B cell (primary cell): ENCODE data around the gene GPR137C. TPM values are rescaled to one million over a fixed set of nuclear protein-coding genes. Genes with fewer than 3 reads are reported as not detected.

Source experiments
- ATAC-seq: fragments of 200-7000 bp; cut with Tn5 transposase; one replicate; pipeline ENCODE4 v1.10.0; 2021; ENCODE audit warnings: low read depth, mild to moderate bottlenecking, moderate number of reproducible peaks, moderate library complexity
- CTCF ChIA-PET: fragments of 350-600 bp; sonication (Branson Sonifier 250); formaldehyde crosslinking; loops from one replicate; lab custom pipeline; 2021; ENCODE audit warnings: antibody characterized with exemption, inconsistent platforms; lab: Charles Lee
- POLR2A ChIA-PET: fragments of 350-600 bp; sonication (Branson Sonifier 250); formaldehyde crosslinking; loops from one replicate; lab custom pipeline; 2021; ENCODE audit warnings: antibody characterized with exemption; lab: Charles Lee
- DNase-seq: peaks from one replicate; pipeline ENCODE4 v3.0.0; 2013
- H2AFZ ChIP-seq: 2 replicates; pipeline ENCODE4 v1.6.1; 2012; ENCODE audit warnings: mild to moderate bottlenecking, low read depth, low read length; ENCODE audit not compliant: insufficient read depth, poor library complexity, severe bottlenecking
- H3K27ac ChIP-seq, 2 donors: 1 replicate in 1 of 2; 2 replicates in 1 of 2; pipeline ENCODE4 v1.5.1; 2012 to 2013; ENCODE audit warnings: low read length in 2 of 2, mild to moderate bottlenecking in 2 of 2, moderate library complexity in 1 of 2
- H3K27me3 ChIP-seq, 4 experiments: fragments of 200-600 bp in 1 of 4; sonication (generic) in 1 of 4; replicated peaks in 1 of 4; 1 replicate in 2 of 4; 2 replicates in 2 of 4; pipeline versions ENCODE4 v1.6.1 to v1.7.0; 2013 to 2016; ENCODE audit warnings: low read length in 3 of 4, mild to moderate bottlenecking in 2 of 4, mixed read lengths in 1 of 4, moderate library complexity in 1 of 4; ENCODE audit not compliant: insufficient read depth in 4 of 4, control insufficient read depth in 3 of 4; ENCODE audit errors: control extremely low read depth in 1 of 4
- H3K36me3 ChIP-seq, 2 experiments: replicated peaks in 1 of 2; 1 replicate in 1 of 2; 2 replicates in 1 of 2; pipeline versions ENCODE4 v1.6.1 to v1.7.1; 2013; ENCODE audit warnings: low read length in 1 of 2; ENCODE audit not compliant: insufficient read depth in 2 of 2, control insufficient read depth in 1 of 2; ENCODE audit errors: control extremely low read depth in 1 of 2, extremely low read depth in 1 of 2
- H3K4me1 ChIP-seq, 2 donors: fragments of 200-600 bp in 1 of 2; sonication (generic) in 1 of 2; 1 replicate in 1 of 2; 2 replicates in 1 of 2; pipeline versions ENCODE4 v1.5.1 to v1.6.1; 2013 to 2017; ENCODE audit warnings: low read length in 2 of 2; ENCODE audit not compliant: control insufficient read depth in 2 of 2, insufficient read depth in 2 of 2
- H3K4me2 ChIP-seq: replicated peaks from 2 replicates; pipeline ENCODE3; 2012; ENCODE audit warnings: mild to moderate bottlenecking, low read depth, low read length; ENCODE audit not compliant: poor library complexity, severe bottlenecking
- H3K4me3 ChIP-seq, 5 experiments: fragments of 200-600 bp in 1 of 5; sonication (generic) in 1 of 5; 1 replicate in 3 of 5; 2 replicates in 2 of 5; pipeline versions ENCODE4 v1.5.1 to v1.7.0; 2011 to 2016; ENCODE audit warnings: low read length in 4 of 5, mild to moderate bottlenecking in 4 of 5, low read depth in 2 of 5, control low read depth in 1 of 5, moderate library complexity in 1 of 5; ENCODE audit not compliant: insufficient read depth in 1 of 5; ENCODE audit errors: control extremely low read depth in 1 of 5, extremely low read depth in 1 of 5
- H3K79me2 ChIP-seq: fragments of 200-600 bp; sonication (generic); one replicate; pipeline ENCODE4 v1.6.0; 2016; ENCODE audit warnings: low read length; ENCODE audit not compliant: control insufficient read depth, insufficient read depth
- H3K9ac ChIP-seq: fragments of 200-600 bp; sonication (generic); 2 replicates; pipeline ENCODE4 v1.6.1; 2017; ENCODE audit warnings: mild to moderate bottlenecking, low read length, moderate library complexity
- H3K9me3 ChIP-seq, 3 donors: one replicate each; pipeline versions ENCODE4 v1.6.1 to v1.7.1; 2013; ENCODE audit warnings: low read length in 2 of 3; ENCODE audit not compliant: control insufficient read depth in 2 of 3, insufficient read depth in 1 of 3; ENCODE audit errors: control extremely low read depth in 1 of 3
- H4K20me1 ChIP-seq: 2 replicates; pipeline ENCODE4 v1.6.0; 2012; ENCODE audit warnings: mild to moderate bottlenecking, low read length; ENCODE audit not compliant: insufficient read depth, control insufficient read depth, poor library complexity, severe bottlenecking
- H3K27ac Mint-ChIP-seq: one replicate; pipeline ENCODE4 v1.8.0; 2021; ENCODE audit warnings: mixed read lengths
- H3K27me3 Mint-ChIP-seq: one replicate; pipeline ENCODE4 v1.8.0; 2021; ENCODE audit warnings: mixed read lengths
- H3K4me1 Mint-ChIP-seq: one replicate; pipeline ENCODE4 v1.8.0; 2021; ENCODE audit warnings: mixed read lengths
- H3K4me3 Mint-ChIP-seq: one replicate; pipeline ENCODE4 v1.8.0; 2021; ENCODE audit warnings: mixed read lengths
- H3K9me3 Mint-ChIP-seq: one replicate; pipeline ENCODE4 v1.8.0; 2022; ENCODE audit warnings: mixed read lengths; ENCODE audit not compliant: insufficient read depth
- CTCF ChIP-seq: fragments of 200-600 bp; IDR thresholded peaks from one replicate; pipeline ENCODE4 v1.8.0; 2022; ENCODE audit warnings: antibody characterized with exemption, mild to moderate bottlenecking
- EZH2 ChIP-seq: IDR thresholded peaks from 2 replicates; pipeline ENCODE4 v1.6.1; 2012; ENCODE audit warnings: borderline replicate concordance, low read depth, mild to moderate bottlenecking, moderate library complexity, low read length; ENCODE audit not compliant: insufficient read depth, poor library complexity, severe bottlenecking
- WGBS: methylation state at CpG from one replicate; pipeline ENCODE4 v1.1.5; 2013; ENCODE audit warnings: missing lambda C conversion rate; ENCODE audit not compliant: insufficient coverage; 5-methylcytosine and 5-hydroxymethylcytosine counted together
- intact Hi-C: fragments of 100-400 bp; cut with micrococcal nuclease; formaldehyde crosslinking; loops from one replicate; pipeline ENCODE4 v1.10.0; 2022
- polyA plus RNA-seq: library from polyadenylated mRNA; depleted of rRNA; stranded (reverse); fragments of >200 nt; gene quantifications from 2 replicates; pipeline ENCODE4 v1.2.3, GENCODE V29; 2012
- total RNA-seq, 2 donors: library from RNA; stranded (reverse); fragments of 120-200 nt in 1 of 2; gene quantifications; 1 replicate in 1 of 2; 2 replicates in 1 of 2; pipeline versions ENCODE4 v1.2.3 to v1.2.4, GENCODE V29; 2013 to 2022

The GPR137C gene
- total and polyA plus RNA-seq, 2 donors (not counting 1 experiment from before 2014, with no cell fraction given) = 0.06 to 0.67 TPM

- WGBS = no CpG with 5 or more reads among the region's 1 CpG
- peaks cover 0 to 1% of the 10 kb centered on the region in 2 experiments for H3K36me3 ChIP-seq
- no peaks in the 10 kb centered on the region for H3K79me2 ChIP-seq
- ChIA-PET CTCF (no interaction called here), POLR2A (no interaction called here)
- no peak overlapping the region for H3K27ac ChIP-seq
- Mint-ChIP-seq H3K9me3 (no peaks in the 10 kb centered on the region), H3K27me3 (no peaks in the 10 kb centered on the region), H3K4me3 (no peak overlapping the region), H3K27ac (no peak overlapping the region), H3K4me1 (no peaks in the 10 kb centered on the region)
- intact Hi-C loops = no loop called here
- no peak overlapping the region for H2AFZ ChIP-seq
- TF ChIP-seq CTCF (no peak), EZH2 (no peak)
- no peak for ATAC-seq
- H4K20me1 ChIP-seq = no peaks in the 10 kb centered on the region
- H3K9me3 ChIP-seq = no peaks in the 10 kb centered on the region
- DNase-seq = no peak
- H3K4me2 ChIP-seq = no peak overlapping the region
- no peak overlapping the region for H3K9ac ChIP-seq
- H3K4me3 ChIP-seq = no peak overlapping the region
- no peaks in the 10 kb centered on the region for H3K27me3 ChIP-seq
- no peaks in the 10 kb centered on the region for H3K4me1 ChIP-seq
Observed at GRCh38 chr14:52513249-52513648, 39.4 kb upstream of the GPR137C start.

DNA sequence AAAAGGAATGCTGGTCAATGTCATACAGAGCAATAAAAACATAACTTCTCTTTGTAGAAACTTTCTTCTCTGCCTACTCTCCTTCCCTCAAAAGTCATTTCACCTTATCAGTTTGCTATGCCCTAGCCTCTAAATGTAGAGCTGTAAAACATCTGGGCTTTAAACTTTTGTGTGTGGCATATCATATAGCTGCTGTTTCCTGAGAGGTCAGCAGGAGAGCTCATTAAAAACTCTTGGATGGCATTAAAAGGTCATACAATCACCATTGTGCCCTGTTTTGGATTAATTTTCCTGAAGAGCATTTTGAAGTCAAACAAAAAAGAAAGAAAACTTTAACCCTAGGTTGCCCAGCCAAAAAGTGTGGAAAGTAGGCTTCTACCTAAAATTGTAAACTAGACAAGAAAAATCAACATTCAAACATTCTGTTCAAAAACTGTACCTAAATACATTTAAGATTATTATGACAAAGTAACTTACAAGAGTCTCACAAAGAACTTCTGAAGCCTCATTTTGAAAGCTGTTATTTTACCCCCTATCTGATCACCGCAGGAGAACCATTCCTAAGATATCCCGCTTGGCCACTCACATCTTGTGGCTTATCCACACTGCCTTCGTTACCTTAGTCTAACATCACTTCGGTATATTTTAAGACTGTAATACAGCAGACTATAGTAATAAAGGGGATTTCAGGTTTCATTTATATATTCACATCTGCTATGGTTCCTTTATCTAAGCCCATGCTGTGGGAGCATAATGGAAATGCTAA lies 38.4 kb upstream of the GPR137C start:
- intact Hi-C loops = no loop called here
- WGBS = no CpG with 5 or more reads among the region's 4 CpGs
- H3K4me1 Mint-ChIP-seq = no peaks in the 10 kb centered on the region
- no peaks in the 10 kb centered on the region for H3K4me1 ChIP-seq
- H3K4me3 ChIP-seq = no peak overlapping the region
- H3K4me3 Mint-ChIP-seq = no peak overlapping the region
- H3K27me3 ChIP-seq = no peaks in the 10 kb centered on the region
- H3K9me3 Mint-ChIP-seq = no peaks in the 10 kb centered on the region
- ChIA-PET POLR2A (no interaction called here), CTCF (no interaction called here)
- TF ChIP-seq CTCF (no peak), EZH2 (no peak)
- DNase-seq (no peak), ATAC-seq (no peak)
- H3K79me2 ChIP-seq = no peaks in the 10 kb centered on the region
- no peak overlapping the region for H3K27ac ChIP-seq
- no peak overlapping the region for H3K9ac ChIP-seq
- H3K27me3 Mint-ChIP-seq = no peaks in the 10 kb centered on the region
- H3K9me3 ChIP-seq = no peaks in the 10 kb centered on the region
- H3K4me2 ChIP-seq = no peak overlapping the region
- no peaks in the 10 kb centered on the region for H4K20me1 ChIP-seq
- no peak overlapping the region for H3K27ac Mint-ChIP-seq
- H3K36me3 ChIP-seq = peaks cover 0 to 1% of the 10 kb centered on the region in 2 experiments
- H2AFZ ChIP-seq = no peak overlapping the region
